B cell (primary cell): Measurements from ENCODE around the gene SARNP. TPM values are rescaled to one million over a fixed set of nuclear protein-coding genes. Genes with fewer than 3 reads are reported as not detected.

ENCODE experiments used
- ATAC-seq: fragments of 200-7000 bp; cut with Tn5 transposase; one replicate; pipeline ENCODE4 v1.10.0; 2021; ENCODE audit warnings: low read depth, mild to moderate bottlenecking, moderate number of reproducible peaks, moderate library complexity
- CTCF ChIA-PET: fragments of 350-600 bp; sonication (Branson Sonifier 250); formaldehyde crosslinking; loops from one replicate; lab custom pipeline; 2021; ENCODE audit warnings: antibody characterized with exemption, inconsistent platforms; lab: Charles Lee
- POLR2A ChIA-PET: fragments of 350-600 bp; sonication (Branson Sonifier 250); formaldehyde crosslinking; loops from one replicate; lab custom pipeline; 2021; ENCODE audit warnings: antibody characterized with exemption; lab: Charles Lee
- DNase-seq: peaks from one replicate; pipeline ENCODE4 v3.0.0; 2013
- H2AFZ ChIP-seq: 2 replicates; pipeline ENCODE4 v1.6.1; 2012; ENCODE audit warnings: mild to moderate bottlenecking, low read depth, low read length; ENCODE audit not compliant: insufficient read depth, poor library complexity, severe bottlenecking
- H3K27ac ChIP-seq, 2 donors: 1 replicate in 1 of 2; 2 replicates in 1 of 2; pipeline ENCODE4 v1.5.1; 2012 to 2013; ENCODE audit warnings: low read length in 2 of 2, mild to moderate bottlenecking in 2 of 2, moderate library complexity in 1 of 2
- H3K27me3 ChIP-seq, 4 experiments: fragments of 200-600 bp in 1 of 4; sonication (generic) in 1 of 4; replicated peaks in 1 of 4; 1 replicate in 2 of 4; 2 replicates in 2 of 4; pipeline versions ENCODE4 v1.6.1 to v1.7.0; 2013 to 2016; ENCODE audit warnings: low read length in 3 of 4, mild to moderate bottlenecking in 2 of 4, mixed read lengths in 1 of 4, moderate library complexity in 1 of 4; ENCODE audit not compliant: insufficient read depth in 4 of 4, control insufficient read depth in 3 of 4; ENCODE audit errors: control extremely low read depth in 1 of 4
- H3K36me3 ChIP-seq, 2 experiments: replicated peaks in 1 of 2; 1 replicate in 1 of 2; 2 replicates in 1 of 2; pipeline versions ENCODE4 v1.6.1 to v1.7.1; 2013; ENCODE audit warnings: low read length in 1 of 2; ENCODE audit not compliant: insufficient read depth in 2 of 2, control insufficient read depth in 1 of 2; ENCODE audit errors: control extremely low read depth in 1 of 2, extremely low read depth in 1 of 2
- H3K4me1 ChIP-seq, 2 donors: fragments of 200-600 bp in 1 of 2; sonication (generic) in 1 of 2; 1 replicate in 1 of 2; 2 replicates in 1 of 2; pipeline versions ENCODE4 v1.5.1 to v1.6.1; 2013 to 2017; ENCODE audit warnings: low read length in 2 of 2; ENCODE audit not compliant: control insufficient read depth in 2 of 2, insufficient read depth in 2 of 2
- H3K4me2 ChIP-seq: replicated peaks from 2 replicates; pipeline ENCODE3; 2012; ENCODE audit warnings: mild to moderate bottlenecking, low read depth, low read length; ENCODE audit not compliant: poor library complexity, severe bottlenecking
- H3K4me3 ChIP-seq, 5 experiments: fragments of 200-600 bp in 1 of 5; sonication (generic) in 1 of 5; 1 replicate in 3 of 5; 2 replicates in 2 of 5; pipeline versions ENCODE4 v1.5.1 to v1.7.0; 2011 to 2016; ENCODE audit warnings: low read length in 4 of 5, mild to moderate bottlenecking in 4 of 5, low read depth in 2 of 5, control low read depth in 1 of 5, moderate library complexity in 1 of 5; ENCODE audit not compliant: insufficient read depth in 1 of 5; ENCODE audit errors: control extremely low read depth in 1 of 5, extremely low read depth in 1 of 5
- H3K79me2 ChIP-seq: fragments of 200-600 bp; sonication (generic); one replicate; pipeline ENCODE4 v1.6.0; 2016; ENCODE audit warnings: low read length; ENCODE audit not compliant: control insufficient read depth, insufficient read depth
- H3K9ac ChIP-seq: fragments of 200-600 bp; sonication (generic); 2 replicates; pipeline ENCODE4 v1.6.1; 2017; ENCODE audit warnings: mild to moderate bottlenecking, low read length, moderate library complexity
- H3K9me3 ChIP-seq, 3 donors: one replicate each; pipeline versions ENCODE4 v1.6.1 to v1.7.1; 2013; ENCODE audit warnings: low read length in 2 of 3; ENCODE audit not compliant: control insufficient read depth in 2 of 3, insufficient read depth in 1 of 3; ENCODE audit errors: control extremely low read depth in 1 of 3
- H4K20me1 ChIP-seq: 2 replicates; pipeline ENCODE4 v1.6.0; 2012; ENCODE audit warnings: mild to moderate bottlenecking, low read length; ENCODE audit not compliant: insufficient read depth, control insufficient read depth, poor library complexity, severe bottlenecking
- H3K27ac Mint-ChIP-seq: one replicate; pipeline ENCODE4 v1.8.0; 2021; ENCODE audit warnings: mixed read lengths
- H3K27me3 Mint-ChIP-seq: one replicate; pipeline ENCODE4 v1.8.0; 2021; ENCODE audit warnings: mixed read lengths
- H3K4me1 Mint-ChIP-seq: one replicate; pipeline ENCODE4 v1.8.0; 2021; ENCODE audit warnings: mixed read lengths
- H3K4me3 Mint-ChIP-seq: one replicate; pipeline ENCODE4 v1.8.0; 2021; ENCODE audit warnings: mixed read lengths
- H3K9me3 Mint-ChIP-seq: one replicate; pipeline ENCODE4 v1.8.0; 2022; ENCODE audit warnings: mixed read lengths; ENCODE audit not compliant: insufficient read depth
- CTCF ChIP-seq: fragments of 200-600 bp; IDR thresholded peaks from one replicate; pipeline ENCODE4 v1.8.0; 2022; ENCODE audit warnings: antibody characterized with exemption, mild to moderate bottlenecking
- EZH2 ChIP-seq: IDR thresholded peaks from 2 replicates; pipeline ENCODE4 v1.6.1; 2012; ENCODE audit warnings: borderline replicate concordance, low read depth, mild to moderate bottlenecking, moderate library complexity, low read length; ENCODE audit not compliant: insufficient read depth, poor library complexity, severe bottlenecking
- WGBS: methylation state at CpG from one replicate; pipeline ENCODE4 v1.1.5; 2013; ENCODE audit warnings: missing lambda C conversion rate; ENCODE audit not compliant: insufficient coverage; 5-methylcytosine and 5-hydroxymethylcytosine counted together
- intact Hi-C: fragments of 100-400 bp; cut with micrococcal nuclease; formaldehyde crosslinking; loops from one replicate; pipeline ENCODE4 v1.10.0; 2022
- polyA plus RNA-seq: library from polyadenylated mRNA; depleted of rRNA; stranded (reverse); fragments of >200 nt; gene quantifications from 2 replicates; pipeline ENCODE4 v1.2.3, GENCODE V29; 2012
- total RNA-seq, 2 donors: library from RNA; stranded (reverse); fragments of 120-200 nt in 1 of 2; gene quantifications; 1 replicate in 1 of 2; 2 replicates in 1 of 2; pipeline versions ENCODE4 v1.2.3 to v1.2.4, GENCODE V29; 2013 to 2022

Gene SARNP
- total and polyA plus RNA-seq, 2 donors (not counting 1 experiment from before 2014, with no cell fraction given) = 22.6 to 46.4 TPM

- Mint-ChIP-seq H3K27me3 (no peaks in the 10 kb centered on the region), H3K9me3 (no peaks in the 10 kb centered on the region), H3K4me3 (peak overlapping the region; percentile 99), H3K4me1 (peaks cover 48% of the 10 kb centered on the region), H3K27ac (peak overlapping the region; percentile 97)
- WGBS = 0% methylated on average over 37 of the region's 37 CpGs
- ChIA-PET CTCF (interaction anchor here (0.5 to 3.8 kb wide), 11 partner anchors 12 to 373 kb away, joined by 3 to 39 read pairs (median 4); partner anchors contain the start of genes DGKA, ORMDL2, RAB5B and SARNP), POLR2A (interaction anchor here (0.6 to 3.0 kb wide), 9 partner anchors 11 to 918 kb away, joined by 3 to 53 read pairs (median 3); partner anchors contain the start of genes CD63, ORMDL2, PYM1 and SARNP)
- Histone ChIP-seq H3K36me3 (peaks cover 0 to 4% of the 10 kb centered on the region in 2 experiments), H4K20me1 (no peaks in the 10 kb centered on the region), H3K9me3 (no peaks in the 10 kb centered on the region), H3K9ac (peak overlapping the region; percentile 77), H3K4me1 (peaks cover 36 to 49% of the 10 kb centered on the region in 2 donors), H3K4me2 (peak overlapping the region; percentile 89), H2AFZ (peak overlapping the region; percentile 84), H3K27ac (peak overlapping the region; percentile 57 to 60), H3K4me3 (peak overlapping the region; percentile 68 to 96 (median 84)), H3K79me2 (peaks cover 38% of the 10 kb centered on the region), H3K27me3 (no peaks in the 10 kb centered on the region)
- DNase-seq (peak; percentile 65), ATAC-seq (peak; percentile 4)
- no peak for TF ChIP-seq EZH2
- TF ChIP-seq CTCF = no peak
- intact Hi-C loops = loop anchor here (1.0 to 5.0 kb wide), 6 partner anchors 13 to 287 kb away; partner anchors contain the start of genes PYM1, RPL41, SARNP and ZC3H10
These were observed 12.6 kb upstream of the SARNP start for GRCh38 chr12:55829967-55830600.
